NCI-H82 treated with DMSO at 0.1 percent for 48 hours (cell line): ENCODE measurements around the gene KRTAP10-6.
"Not testable (repeated sequence)": the region's sequence is repeated elsewhere in the genome, so short reads cannot be mapped to it uniquely, and the experiment has no call there.

Experiments used
- DNase-seq: peaks from one replicate; lab custom pipeline; 2025; ENCODE audit not compliant: unreplicated experiment; lab: John Stamatoyannopoulos, UW

The KRTAP10-6 gene

DNA sequence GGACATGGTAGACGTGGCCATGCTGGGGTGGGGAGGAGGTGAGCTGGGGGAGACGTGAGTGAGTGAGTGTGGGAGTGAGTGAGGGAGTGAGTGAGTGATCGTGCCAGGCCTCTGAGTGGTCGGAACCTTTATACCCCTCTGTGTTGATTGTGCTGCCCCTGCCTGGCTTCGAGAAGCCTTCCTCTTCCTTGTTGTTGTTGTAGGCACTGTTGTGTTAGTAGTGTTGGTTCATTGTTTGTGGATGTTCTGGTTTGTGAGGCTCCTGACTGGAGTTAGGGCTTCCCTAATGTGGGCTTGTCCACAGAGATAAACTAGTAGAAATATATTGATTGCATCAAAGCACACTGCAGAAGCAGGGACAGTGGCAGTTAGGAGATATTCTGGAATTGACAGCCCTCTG is 33.6 kb downstream of the KRTAP10-6 start, which contains the start of gene KRTAP10-3:
TSS of gene KRTAP10-3 (minus strand) at position 101 of the 400 bp plus-strand sequence. CDS start at position 21, 80 bp downstream.
- DNase-seq = no peak

DNA sequence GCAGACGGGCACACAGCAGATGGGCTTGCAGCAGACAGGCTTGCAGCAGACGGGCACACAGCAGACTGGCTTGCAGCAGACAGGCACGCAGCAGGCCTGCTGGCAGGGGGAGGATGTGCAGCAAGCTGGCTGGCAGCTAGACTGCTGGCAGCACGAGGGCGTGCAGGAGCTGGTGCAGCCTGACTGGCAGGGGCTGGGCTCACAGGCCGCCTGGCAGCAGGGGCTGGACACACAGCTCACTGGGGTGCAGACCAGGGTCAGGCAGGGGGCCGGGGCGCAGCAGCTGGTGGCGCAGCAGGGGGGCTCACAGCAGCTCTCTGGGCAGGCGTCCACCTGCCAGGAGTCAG is 34.0 kb downstream of the KRTAP10-6 start:
- not testable (repeated sequence) for DNase-seq

DNA sequence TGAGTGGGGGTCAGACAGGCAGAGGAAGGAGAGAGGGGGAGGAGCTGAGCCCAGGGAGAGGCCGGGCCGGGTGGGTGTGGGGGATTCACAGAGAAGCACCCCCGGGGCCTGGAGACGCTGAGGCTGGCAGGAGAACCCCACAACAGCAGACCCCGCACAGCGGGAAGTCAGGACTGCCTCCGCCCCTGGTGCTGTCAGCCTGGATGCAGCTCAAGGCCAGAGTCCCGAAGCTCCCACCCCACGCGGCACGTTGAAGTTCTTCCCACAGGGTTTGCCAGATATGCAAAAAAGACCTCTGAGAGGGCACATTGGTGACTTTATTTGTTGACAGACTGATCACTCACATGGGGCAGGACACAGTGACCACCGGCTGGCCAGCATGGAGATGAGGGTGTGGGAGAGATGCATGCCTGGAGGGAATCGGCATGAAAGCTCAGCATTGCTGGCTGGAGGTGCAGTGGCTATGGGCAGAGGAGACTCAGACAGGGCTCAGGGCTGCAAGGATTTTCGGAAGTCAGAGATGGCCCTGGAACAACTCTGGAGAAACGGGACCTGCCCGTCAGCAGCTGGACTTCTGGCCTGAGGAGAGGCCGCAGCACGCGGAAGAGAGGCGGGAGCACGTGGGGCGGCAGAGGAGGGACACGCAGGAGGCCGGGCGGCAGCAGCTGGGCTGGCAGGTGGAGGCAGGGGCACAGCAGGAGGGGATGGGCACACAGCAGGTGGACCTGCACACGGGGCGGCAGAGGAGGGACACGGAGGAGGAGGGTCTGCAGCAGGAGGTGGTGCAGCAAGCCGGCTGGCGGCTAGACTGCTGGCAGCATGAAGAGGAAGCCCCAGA is 34.6 kb downstream of the KRTAP10-6 start:
- no peak for DNase-seq

DNA sequence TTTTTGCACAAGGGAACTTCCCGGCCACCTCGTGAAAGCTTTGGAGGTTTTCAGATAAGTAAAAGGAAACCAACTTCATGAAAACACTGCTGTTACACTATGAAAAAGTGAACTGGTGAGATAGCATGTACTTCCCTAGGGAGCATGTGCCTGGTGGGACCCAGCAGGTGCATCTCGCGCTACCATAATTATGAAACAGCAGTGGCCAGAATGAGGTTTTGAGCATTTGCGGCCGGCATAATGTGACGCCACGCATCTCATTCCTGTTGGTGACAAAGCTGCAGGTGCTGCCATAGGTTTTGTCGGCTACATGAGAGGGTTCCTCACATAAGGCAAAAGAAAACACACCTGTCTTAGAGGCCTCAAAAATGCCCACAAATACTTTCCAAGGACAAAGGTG is 35.4 kb downstream of the KRTAP10-6 start:
- DNase-seq = no peak

DNA sequence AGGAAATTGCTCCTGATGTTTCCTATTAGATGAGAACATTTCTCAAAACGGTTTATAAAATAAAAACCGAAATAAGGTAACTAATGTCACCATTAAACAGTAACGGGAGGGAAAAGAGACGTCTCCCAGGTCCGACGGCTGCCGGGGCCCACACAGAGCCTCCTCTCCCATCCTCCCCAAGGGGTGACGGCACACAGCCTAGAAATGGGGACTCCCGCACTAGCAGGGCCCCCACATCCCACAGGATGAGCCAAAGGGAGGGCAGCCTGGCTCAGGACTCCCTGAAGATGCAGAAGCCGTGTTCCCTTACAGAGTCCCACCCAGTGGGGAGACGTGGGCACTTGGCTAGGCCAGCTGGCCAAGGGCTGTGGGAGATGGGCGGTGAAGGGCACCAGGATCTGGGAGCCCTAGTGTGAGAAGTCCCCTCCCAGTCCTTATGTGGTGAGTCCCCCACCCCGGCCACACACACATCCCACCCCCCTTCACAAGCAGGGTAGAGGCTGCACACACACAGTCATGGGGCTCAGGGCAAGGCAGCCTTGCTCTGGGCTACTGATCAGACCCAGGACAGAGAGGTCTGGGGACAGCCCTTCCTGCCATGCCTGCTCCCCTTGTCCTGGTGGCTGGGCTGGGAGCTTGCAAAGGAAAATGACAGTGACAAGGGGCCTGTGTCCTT is 37.0 kb downstream of the KRTAP10-6 start:
- no peak for DNase-seq

DNA sequence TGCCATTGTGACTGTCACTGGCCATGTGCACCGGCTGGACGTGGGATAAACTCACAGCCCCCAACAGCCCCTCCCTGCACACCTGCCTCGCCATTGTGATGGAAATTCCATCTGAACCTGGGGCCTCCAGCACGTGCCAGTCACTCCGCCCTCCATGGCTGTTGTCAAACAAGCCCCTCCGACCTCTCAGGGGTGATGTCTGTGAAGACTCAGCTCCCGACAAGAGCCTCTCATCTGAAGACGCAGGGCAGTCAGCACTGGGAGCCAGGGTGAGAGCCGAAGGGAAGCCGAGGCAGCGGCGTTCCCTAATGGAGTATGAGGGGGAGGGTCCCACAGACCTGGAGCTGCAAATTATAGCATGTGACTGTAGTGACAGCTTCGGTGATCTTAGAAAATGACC is 39.6 kb downstream of the KRTAP10-6 start:
- DNase-seq = no peak

DNA sequence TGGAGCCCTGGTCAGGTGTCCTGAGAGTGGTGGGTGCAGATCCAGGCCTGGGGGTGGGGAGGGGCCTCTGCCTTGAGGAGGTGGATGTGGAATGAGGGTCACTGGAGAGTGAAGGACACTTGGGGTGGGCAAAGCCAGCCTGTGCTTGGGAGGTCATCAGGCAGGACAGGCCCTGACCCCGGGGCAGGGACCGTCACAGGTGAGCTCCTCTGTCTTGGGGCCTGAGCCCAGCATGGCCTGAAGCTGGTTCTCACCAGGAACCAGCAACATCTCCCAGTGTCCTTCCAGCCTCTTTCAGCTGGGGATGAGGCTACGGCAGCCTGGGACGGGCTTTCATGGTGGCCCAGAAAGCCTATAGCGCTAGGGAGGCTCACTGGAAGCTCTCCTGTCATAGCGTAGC is 40.2 kb downstream of the KRTAP10-6 start:
- no peak for DNase-seq

DNA sequence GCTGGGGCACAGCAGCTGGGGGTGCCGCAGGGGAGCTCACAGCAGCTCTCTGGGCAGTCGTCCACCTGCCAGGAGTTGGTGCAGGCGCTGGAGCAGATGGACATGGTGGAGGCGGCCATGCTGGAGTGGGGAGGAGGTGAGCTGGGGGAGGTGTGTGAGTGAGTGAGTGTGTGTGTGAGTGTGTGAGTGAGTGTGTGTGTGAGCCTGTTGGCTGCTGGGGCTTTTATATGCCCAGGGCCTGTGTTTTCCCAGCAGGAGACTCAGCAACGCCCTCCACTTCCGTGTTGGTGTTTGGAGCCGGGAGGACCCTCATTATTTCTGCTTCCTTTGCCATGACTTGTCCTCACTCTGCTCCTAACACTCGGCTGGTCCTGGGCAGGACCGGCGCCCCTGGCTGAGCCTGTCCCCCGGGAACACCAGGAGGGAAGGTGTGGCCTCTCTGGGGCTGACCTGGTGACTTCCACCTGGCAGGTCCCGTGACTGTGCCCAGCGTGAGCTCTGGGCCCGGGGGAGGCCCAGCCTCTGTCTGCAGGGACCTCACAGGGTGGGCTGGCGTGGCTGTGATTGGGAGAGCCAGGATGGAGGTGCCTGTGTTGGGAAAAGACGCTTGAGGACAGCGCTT is 40.9 kb downstream of the KRTAP10-6 start, which contains the start of gene KRTAP10-2:
TSS of gene KRTAP10-2 (minus strand) at position 166 of the 622 bp plus-strand sequence. CDS start at position 119, 47 bp downstream.
- DNase-seq = no peak

DNA sequence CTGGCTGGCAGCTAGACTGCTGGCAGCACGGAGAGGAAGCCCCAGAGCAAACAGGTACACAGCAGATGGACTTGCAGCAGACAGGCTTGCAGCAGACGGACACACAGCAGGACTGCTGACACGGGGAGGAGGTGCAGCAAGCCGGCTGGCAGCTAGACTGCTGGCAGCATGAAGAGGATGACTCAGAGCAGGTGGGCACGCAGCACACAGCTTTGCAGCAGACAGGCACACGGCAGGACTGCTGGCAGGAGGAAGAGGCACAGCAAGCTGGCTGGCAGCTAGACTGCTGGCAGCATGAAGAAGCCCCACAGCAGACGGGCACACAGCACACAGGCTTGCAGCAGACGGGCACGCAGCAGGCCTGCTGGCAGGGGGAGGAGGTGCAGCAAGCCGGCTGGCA is 41.5 kb downstream of the KRTAP10-6 start:
- no peak for DNase-seq

DNA sequence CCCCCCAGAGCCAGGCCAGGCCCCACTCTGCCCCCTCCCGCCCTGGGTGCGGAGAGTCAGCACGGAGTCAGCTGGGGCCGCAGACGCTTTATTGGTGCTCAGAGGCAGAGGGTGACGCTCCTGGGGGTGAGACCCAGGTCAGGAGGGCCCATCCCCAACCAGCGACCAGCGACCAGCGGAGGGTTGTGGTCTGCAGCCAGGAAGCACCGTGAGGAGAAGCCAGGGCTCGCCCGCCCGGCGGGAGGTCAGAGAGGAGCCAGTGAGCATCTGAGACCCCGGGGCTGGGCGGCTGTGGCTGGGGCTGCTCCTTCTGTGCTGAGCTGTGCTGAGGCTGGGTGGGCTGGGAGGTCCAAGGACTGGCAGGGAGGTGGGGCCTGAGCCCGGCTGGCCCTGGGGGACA is 42.0 kb downstream of the KRTAP10-6 start:
- not testable (repeated sequence) for DNase-seq

DNA sequence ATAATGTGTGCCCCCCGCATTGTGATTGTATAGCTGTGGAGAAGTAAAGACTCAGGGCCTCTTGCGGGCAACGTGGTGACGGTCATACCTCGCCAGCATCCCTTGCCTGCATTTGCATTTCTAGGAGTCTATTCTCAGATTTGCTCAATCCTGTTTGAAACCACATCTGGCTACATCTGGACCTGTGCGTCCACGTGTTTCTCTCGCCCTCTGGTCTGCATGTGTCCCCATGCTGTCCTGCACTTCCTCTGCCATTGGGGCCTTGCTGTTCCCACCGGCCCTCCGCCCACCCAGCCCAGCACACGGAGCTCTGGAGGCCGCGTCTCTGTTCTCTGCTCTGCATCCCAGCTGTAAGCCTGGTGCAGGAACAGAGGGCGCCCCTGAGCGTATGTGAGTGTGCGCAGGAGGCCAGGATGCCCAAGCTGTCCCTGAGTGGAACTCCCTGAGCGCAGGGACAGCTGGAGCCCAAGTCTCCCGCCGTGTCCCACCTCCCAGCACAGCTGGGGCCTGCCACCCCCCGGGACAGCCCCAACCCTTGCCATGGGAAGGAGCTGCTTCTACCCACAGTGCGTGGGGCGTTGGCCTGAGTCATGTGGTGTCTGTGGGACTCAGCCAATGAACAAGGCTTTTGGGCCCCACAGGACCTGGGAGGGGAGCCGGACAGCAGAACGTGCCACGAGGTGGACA is 42.6 kb downstream of the KRTAP10-6 start:
- DNase-seq = no peak

DNA sequence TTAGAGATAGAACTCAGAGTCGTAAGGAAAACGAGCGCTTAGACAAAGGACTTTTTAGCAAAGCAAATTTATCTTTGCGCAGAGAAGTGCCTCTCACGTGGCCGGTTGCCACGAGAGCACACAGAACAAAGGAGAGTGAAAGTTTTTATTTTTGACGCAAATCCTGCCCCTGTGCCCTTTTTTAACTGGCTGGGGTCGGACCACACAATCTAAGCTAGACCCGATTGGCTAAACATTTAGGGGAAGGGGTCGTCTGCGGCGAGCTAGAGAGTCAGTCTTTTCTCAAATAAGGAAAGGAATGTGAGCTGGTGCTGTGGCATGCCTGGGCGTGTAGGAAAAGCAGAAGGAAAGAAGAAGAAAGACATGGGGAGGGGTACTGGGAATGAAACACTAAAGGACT is 43.4 kb downstream of the KRTAP10-6 start:
- no peak for DNase-seq

DNA sequence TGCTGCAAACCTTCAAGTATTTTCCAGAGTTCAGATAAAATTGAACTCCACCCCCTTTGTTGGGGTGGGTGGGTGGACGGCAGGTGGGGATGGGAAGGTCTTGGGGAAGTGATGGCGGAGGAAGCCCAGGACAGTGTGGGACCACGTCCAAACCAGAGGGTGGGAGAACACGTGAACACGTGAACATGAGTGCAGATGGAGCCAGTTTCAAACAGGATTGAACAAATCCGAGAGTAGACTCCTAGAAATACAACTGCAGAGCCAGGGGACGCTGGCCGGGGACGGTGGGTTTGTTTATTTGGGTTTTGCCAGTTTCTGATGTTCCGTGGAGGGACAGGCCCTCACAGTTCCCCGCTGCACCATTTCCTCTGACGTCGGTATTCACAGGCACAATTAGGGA is 43.9 kb downstream of the KRTAP10-6 start:
- no peak for DNase-seq

DNA sequence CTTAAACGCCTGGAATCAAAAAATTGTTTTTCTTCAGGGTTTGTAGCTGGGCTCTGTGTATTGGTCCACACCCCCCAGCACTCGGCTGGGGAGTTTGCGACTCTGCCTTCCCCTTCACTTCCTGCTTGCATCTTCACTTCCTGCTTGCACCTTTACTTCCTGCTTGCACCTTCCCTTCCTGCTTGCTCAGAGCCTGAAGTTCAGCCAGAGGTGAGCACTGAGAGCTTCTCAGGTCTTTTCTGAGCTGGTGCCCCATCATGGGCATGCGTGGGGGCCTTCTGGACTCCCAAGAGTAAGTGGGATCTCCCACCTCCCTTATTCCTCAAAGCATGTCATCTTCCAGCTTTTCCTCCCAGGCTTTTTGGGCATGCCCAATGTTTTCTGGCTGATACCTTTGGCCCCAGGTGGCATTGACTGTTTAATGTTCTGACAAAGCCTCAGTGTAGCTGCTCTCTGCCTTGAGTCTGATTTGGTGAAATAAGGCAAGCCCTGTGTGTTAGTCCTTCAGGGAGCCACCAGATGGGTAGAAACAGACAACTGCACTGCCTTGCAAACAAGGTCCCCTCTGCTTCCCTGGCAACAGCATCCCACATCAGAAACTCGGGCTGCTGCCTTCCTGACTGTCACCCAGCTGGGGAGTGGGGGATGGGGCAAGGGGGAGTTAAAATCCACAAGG is 44.5 kb downstream of the KRTAP10-6 start:
- no peak for DNase-seq

DNA sequence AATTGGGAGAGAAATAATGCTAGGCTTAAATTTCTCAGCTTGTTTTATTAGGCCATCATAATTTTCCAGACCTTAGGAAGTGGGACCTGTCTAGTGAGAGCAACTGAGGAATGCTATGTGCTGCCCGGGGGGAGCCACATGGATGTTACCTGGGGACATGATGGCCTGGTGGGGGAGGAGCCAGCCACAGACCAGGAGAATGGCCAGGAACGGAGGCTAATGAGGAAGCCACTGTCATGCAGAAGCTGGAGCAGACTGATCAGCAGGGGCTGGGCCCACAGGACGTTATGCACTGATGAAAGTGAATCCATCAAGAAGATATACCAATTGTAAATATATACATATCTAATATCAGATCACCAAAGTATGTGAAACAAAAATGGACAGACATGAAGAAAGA is 47.7 kb downstream of the KRTAP10-6 start:
- no peak for DNase-seq

DNA sequence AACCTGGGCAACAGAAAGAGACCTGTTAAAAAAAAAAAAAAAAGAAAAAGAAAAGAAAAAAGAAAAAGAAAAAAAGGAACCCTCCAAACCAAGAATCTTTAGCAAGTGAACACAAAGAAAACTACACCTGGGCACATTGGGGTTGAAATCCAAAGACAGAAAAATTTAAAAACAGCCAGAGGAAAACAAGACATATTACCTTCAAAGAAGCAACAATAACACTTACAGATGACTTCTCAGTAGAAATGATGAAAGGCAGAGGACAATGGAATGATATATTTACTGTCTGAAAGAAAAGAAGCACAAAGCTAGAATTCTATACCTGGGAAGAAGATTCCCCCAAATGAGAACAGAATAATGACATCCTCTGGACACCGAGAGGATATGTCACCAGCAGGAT is 49.6 kb downstream of the KRTAP10-6 start:
- DNase-seq = no peak
